OCI-LY3 (cell line): Measurements from ENCODE around the gene PODXL.

Experiments
- H2AFZ ChIP-seq: fragments of 200-600, 300-600 bp; shearing (Covaris generic); 2 replicates; pipeline ENCODE4 v1.6.0; 2014; ENCODE audit warnings: antibody characterized with exemption, low read depth, low read length
- H3K27ac ChIP-seq: fragments of 200-600, 300-600 bp; sonication (generic); 2 replicates; pipeline ENCODE4 v1.5.1; 2014; ENCODE audit warnings: mild to moderate bottlenecking, low read length, moderate library complexity, mixed read lengths
- H3K27me3 ChIP-seq: fragments of 200-600, 300-600 bp; sonication (generic); 2 replicates; pipeline ENCODE4 v1.6.1; 2014; ENCODE audit warnings: low read depth, low read length, mixed read lengths
- H3K36me3 ChIP-seq: fragments of 200-600, 300-600 bp; sonication (generic); replicated peaks from 2 replicates; pipeline ENCODE3; 2014; ENCODE audit warnings: low read depth, low read length, mixed read lengths
- H3K4me1 ChIP-seq: fragments of 300-600, 200-600 bp; sonication (generic); 2 replicates; pipeline ENCODE4 v1.6.1; 2014; ENCODE audit warnings: low read length, mixed read lengths
- H3K4me2 ChIP-seq: fragments of 200-600, 300-600 bp; sonication (generic); 2 replicates; pipeline ENCODE4 v1.6.1; 2014; ENCODE audit warnings: low read length, mixed read lengths
- H3K4me3 ChIP-seq: fragments of 300-600, 200-600 bp; sonication (generic); 2 replicates; pipeline ENCODE4 v1.5.1; 2014; ENCODE audit warnings: antibody characterized with exemption, mild to moderate bottlenecking, low read length, moderate library complexity
- H3K79me2 ChIP-seq: fragments of 300-600, 200-600 bp; shearing (Covaris generic); 2 replicates; pipeline ENCODE4 v1.6.1; 2014; ENCODE audit warnings: mild to moderate bottlenecking, low read length, mixed read lengths
- H3K9ac ChIP-seq: fragments of 300-600, 200-600 bp; shearing (Covaris generic); 2 replicates; pipeline ENCODE4 v1.6.0; 2014; ENCODE audit warnings: mild to moderate bottlenecking, low read length, moderate library complexity
- H3K9me3 ChIP-seq: fragments of 200-600, 300-600 bp; shearing (Covaris generic); 2 replicates; pipeline ENCODE4 v1.6.1; 2014; ENCODE audit warnings: low read length, mixed read lengths; ENCODE audit not compliant: insufficient read depth
- H4K20me1 ChIP-seq: fragments of 200-600, 300-600 bp; sonication (generic); 2 replicates; pipeline ENCODE4 v1.6.1; 2016; ENCODE audit warnings: low read length, mixed read lengths; ENCODE audit not compliant: insufficient read depth
- EZH2phosphoT487 ChIP-seq: fragments of 200-600 bp; shearing (Covaris generic); IDR thresholded peaks from 2 replicates; pipeline ENCODE4 v1.6.1; 2018; ENCODE audit warnings: antibody characterized with exemption, mixed run types, low read depth
- TF ChIP-seq, protein P1 (sequence below): fragments of 200-600, 300-600 bp; sonication (generic); IDR thresholded peaks from 2 replicates; pipeline ENCODE4 v1.5.1; 2014; ENCODE audit warnings: antibody characterized with exemption, low read length, low read depth

The PODXL gene

DNA sequence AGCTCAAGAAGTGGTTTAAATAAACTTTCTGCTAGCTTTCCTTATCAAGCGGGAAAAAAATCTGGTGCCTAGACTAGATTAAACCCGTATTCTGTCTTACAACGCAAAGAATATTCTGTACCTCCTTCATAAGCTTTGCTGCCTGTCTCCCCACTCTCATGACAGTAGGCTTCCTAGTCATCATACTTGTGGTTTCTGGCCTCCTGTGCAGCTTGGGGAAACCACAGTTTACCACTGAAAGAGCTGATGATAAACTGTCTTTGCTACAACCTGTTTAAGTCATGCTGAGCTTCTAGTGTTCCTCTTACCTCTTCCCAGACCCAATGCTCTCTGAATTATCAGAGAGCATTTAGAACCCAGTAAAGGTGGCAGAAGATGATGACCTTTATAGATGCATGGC is 55.0 kb downstream of the PODXL start:
- Histone ChIP-seq H3K36me3 (peaks cover 12% of the 10 kb centered on the region), H3K27me3 (no peaks in the 10 kb centered on the region), H3K27ac (no peak overlapping the region), H3K4me3 (no peak overlapping the region), H3K4me2 (no peak overlapping the region), H2AFZ (no peak overlapping the region), H3K9ac (no peak overlapping the region), H3K4me1 (peaks cover 4% of the 10 kb centered on the region; the same call in 1 of the 2 replicates), H3K79me2 (no peaks in the 10 kb centered on the region), H4K20me1 (no peaks in the 10 kb centered on the region), H3K9me3 (no peaks in the 10 kb centered on the region)
- TF ChIP-seq EZH2phosphoT487: no peak
- TF ChIP-seq, protein P1, sequence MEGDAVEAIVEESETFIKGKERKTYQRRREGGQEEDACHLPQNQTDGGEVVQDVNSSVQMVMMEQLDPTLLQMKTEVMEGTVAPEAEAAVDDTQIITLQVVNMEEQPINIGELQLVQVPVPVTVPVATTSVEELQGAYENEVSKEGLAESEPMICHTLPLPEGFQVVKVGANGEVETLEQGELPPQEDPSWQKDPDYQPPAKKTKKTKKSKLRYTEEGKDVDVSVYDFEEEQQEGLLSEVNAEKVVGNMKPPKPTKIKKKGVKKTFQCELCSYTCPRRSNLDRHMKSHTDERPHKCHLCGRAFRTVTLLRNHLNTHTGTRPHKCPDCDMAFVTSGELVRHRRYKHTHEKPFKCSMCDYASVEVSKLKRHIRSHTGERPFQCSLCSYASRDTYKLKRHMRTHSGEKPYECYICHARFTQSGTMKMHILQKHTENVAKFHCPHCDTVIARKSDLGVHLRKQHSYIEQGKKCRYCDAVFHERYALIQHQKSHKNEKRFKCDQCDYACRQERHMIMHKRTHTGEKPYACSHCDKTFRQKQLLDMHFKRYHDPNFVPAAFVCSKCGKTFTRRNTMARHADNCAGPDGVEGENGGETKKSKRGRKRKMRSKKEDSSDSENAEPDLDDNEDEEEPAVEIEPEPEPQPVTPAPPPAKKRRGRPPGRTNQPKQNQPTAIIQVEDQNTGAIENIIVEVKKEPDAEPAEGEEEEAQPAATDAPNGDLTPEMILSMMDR: no peak

DNA sequence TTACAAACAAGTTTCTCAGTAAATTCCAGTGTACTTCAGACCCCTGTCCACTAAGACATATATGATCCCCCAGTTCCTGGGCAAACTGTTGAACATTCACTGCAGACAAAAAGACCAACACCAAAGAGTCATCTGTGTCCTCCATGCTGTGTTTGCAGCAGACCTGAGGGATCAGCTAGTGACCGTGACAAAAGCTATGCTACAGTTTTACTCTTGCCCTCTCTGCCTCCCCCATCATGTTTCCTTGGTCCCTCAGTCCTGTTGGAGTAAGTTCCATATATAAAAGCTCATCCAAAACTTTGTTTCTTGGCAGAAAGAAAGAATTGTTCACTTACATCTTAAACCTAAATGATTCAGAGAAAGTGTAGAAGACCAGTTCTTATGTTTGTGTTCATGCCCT is 56.1 kb downstream of the PODXL start:
- no peaks in the 10 kb centered on the region for H3K9me3 ChIP-seq
- H3K9ac ChIP-seq: no peak overlapping the region
- no peak overlapping the region for H2AFZ ChIP-seq
- H3K4me2 ChIP-seq: no peak overlapping the region
- H3K4me3 ChIP-seq: no peak overlapping the region
- TF ChIP-seq EZH2phosphoT487: no peak
- TF ChIP-seq, protein P1: no peak
- H3K4me1 ChIP-seq: peaks cover 4% of the 10 kb centered on the region; the same call in 1 of the 2 replicates
- H3K27ac ChIP-seq: no peak overlapping the region
- no peaks in the 10 kb centered on the region for H4K20me1 ChIP-seq
- no peaks in the 10 kb centered on the region for H3K79me2 ChIP-seq
- H3K27me3 ChIP-seq: no peaks in the 10 kb centered on the region
- H3K36me3 ChIP-seq: peaks cover 12% of the 10 kb centered on the region

DNA sequence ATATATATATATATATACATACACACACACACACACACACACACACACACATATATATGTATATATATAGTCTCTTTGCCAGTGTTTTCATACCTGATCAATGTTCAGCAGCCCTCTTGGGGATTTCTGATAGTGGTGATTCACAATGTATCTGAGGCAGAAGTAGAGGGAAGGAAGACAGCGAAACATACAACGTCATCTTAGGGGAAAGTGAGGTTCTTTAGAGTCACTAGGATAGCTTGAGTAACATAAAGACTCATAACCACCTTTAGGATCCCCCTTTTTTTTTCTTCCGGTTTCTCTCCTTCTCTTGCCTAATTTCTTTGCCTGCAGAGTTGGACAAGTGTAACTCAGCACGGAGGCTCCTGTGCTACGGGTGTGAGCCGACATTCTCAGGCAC is 56.6 kb downstream of the PODXL start:
- no peaks in the 10 kb centered on the region for H3K79me2 ChIP-seq
- no peak overlapping the region for H2AFZ ChIP-seq
- no peak overlapping the region for H3K4me2 ChIP-seq
- H3K9me3 ChIP-seq: no peaks in the 10 kb centered on the region
- H3K9ac ChIP-seq: no peak overlapping the region
- no peak for TF ChIP-seq EZH2phosphoT487
- TF ChIP-seq, protein P1: no peak
- no peak overlapping the region for H3K27ac ChIP-seq
- peaks cover 1% of the 10 kb centered on the region; the same call in 1 of the 2 replicates for H3K4me1 ChIP-seq
- no peak overlapping the region for H3K4me3 ChIP-seq
- H4K20me1 ChIP-seq: no peaks in the 10 kb centered on the region
- H3K36me3 ChIP-seq: peaks cover 12% of the 10 kb centered on the region
- no peaks in the 10 kb centered on the region for H3K27me3 ChIP-seq

DNA sequence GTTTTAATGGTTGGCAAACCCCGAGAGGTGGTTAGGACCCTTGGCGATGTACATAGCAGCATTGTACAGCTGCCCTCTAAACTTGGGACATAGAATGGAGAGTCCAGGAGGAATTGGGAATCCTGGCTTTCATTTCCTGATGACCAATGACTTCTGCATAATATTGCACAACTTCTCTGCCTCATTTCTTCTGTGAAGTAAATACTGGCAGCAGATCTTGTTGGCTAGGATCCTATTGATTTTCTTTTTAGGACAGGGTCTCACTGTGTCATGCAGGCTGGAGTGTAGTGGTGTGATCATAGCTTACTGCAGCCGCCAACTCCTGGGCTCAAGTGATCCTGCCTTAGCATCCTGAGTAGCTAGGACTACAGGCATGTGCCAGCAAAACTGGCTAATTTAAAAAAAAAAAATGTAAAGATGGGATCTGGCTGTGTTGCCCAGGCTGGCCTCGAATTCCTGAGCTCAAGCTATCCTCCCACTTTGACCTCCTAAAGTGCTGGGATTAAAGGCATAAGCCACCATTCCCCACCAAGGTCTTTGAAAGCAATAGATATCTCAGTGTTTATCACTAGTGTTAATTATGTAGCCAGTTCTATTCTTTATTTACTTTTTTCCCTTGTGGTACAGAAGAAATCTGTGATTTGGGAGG is 58.1 kb downstream of the PODXL start:
- Histone ChIP-seq H4K20me1 (no peaks in the 10 kb centered on the region), H3K9me3 (no peaks in the 10 kb centered on the region), H3K36me3 (peaks cover 12% of the 10 kb centered on the region), H2AFZ (no peak overlapping the region), H3K79me2 (no peaks in the 10 kb centered on the region), H3K4me2 (no peak overlapping the region), H3K4me3 (no peak overlapping the region), H3K27me3 (no peaks in the 10 kb centered on the region), H3K4me1 (no peaks in the 10 kb centered on the region), H3K9ac (no peak overlapping the region), H3K27ac (no peak overlapping the region)
- TF ChIP-seq, protein P1: no peak
- TF ChIP-seq EZH2phosphoT487: no peak
